Heart left ventricle (tissue), 16 donors: ENCODE data around the gene FJX1. TPM values are rescaled to one million over a fixed set of nuclear protein-coding genes. Genes with fewer than 3 reads are reported as not detected.

Source experiments
- ATAC-seq, 4 donors: fragments of 200-7000 bp; cut with Tn5 transposase; one replicate each; pipeline ENCODE4 v1.9.1; 2020 to 2022; ENCODE audit warnings: moderate library complexity in 4 of 4, mild to moderate bottlenecking in 3 of 4, moderate number of reproducible peaks in 1 of 4
- DNase-seq, 5 donors: peaks; one replicate each; pipeline ENCODE4 v3.0.0-alpha.2; 2020
- H3K27ac ChIP-seq, 12 donors: fragments of 200-600 bp; sonication (generic) in 4 of 12; one replicate each; pipeline versions ENCODE4 v1.5.0 to v1.8.0; 2016 to 2022; ENCODE audit warnings: mild to moderate bottlenecking in 2 of 12
- H3K27me3 ChIP-seq, 9 donors: fragments of 200-600 bp; sonication (generic) in 2 of 9; one replicate each; pipeline versions ENCODE4 v1.5.1 to v1.8.0; 2016 to 2022; ENCODE audit warnings: mild to moderate bottlenecking in 3 of 9
- H3K36me3 ChIP-seq, 9 donors: fragments of 200-600 bp; sonication (generic) in 2 of 9; one replicate each; pipeline versions ENCODE4 v1.5.0 to v1.8.0; 2018 to 2022; ENCODE audit warnings: mild to moderate bottlenecking in 2 of 9
- H3K4me1 ChIP-seq, 12 donors: fragments of 200-600 bp; sonication (generic) in 4 of 12; one replicate each; pipeline versions ENCODE4 v1.5.0 to v1.8.0; 2016 to 2022; ENCODE audit warnings: mild to moderate bottlenecking in 3 of 12
- H3K4me3 ChIP-seq, 12 donors: fragments of 200-600 bp; sonication (generic) in 4 of 12; one replicate each; pipeline versions ENCODE4 v1.5.0 to v1.8.0; 2017 to 2022; ENCODE audit warnings: mild to moderate bottlenecking in 9 of 12, moderate library complexity in 4 of 12
- H3K9me3 ChIP-seq, 12 donors: fragments of 200-600 bp; sonication (generic) in 4 of 12; one replicate each; pipeline versions ENCODE4 v1.5.0 to v1.8.0; 2016 to 2022; ENCODE audit warnings: mild to moderate bottlenecking in 1 of 12
- CTCF ChIP-seq, 12 donors: fragments of 200-600 bp; sonication (generic) in 4 of 12; IDR thresholded peaks; one replicate each; pipeline versions ENCODE4 v1.5.0 to v1.8.0; 2018 to 2022; ENCODE audit warnings: antibody characterized with exemption in 12 of 12, mild to moderate bottlenecking in 5 of 12
- POLR2A ChIP-seq, 2 donors: fragments of 450-650 bp; IDR thresholded peaks; one replicate each; pipeline ENCODE4 v1.6.1; 2017; ENCODE audit warnings: antibody characterized with exemption in 2 of 2, mild to moderate bottlenecking in 2 of 2, moderate library complexity in 2 of 2
- WGBS, 4 donors: extraction: QIAGEN DNeasy Blood & Tissue Kit in 2 of 4; methylation state at CpG; one replicate each; pipeline versions ENCODE4 v1.1.5 to v1.1.7; 2013 to 2018; 5-methylcytosine and 5-hydroxymethylcytosine counted together
- intact Hi-C, 10 donors: fragments of 100-400 bp; cut with DNase I; formaldehyde crosslinking; loops; one replicate each; pipeline versions ENCODE4 v1.11.1 to v1.14.2; 2022
- polyA plus RNA-seq, 2 donors: library from polyadenylated mRNA; stranded (reverse); fragments of 200-250 nt; gene quantifications; one replicate each; pipeline ENCODE4 v1.2.3, GENCODE V29; 2013
- total RNA-seq, 9 donors: library from RNA; depleted of rRNA in 2 of 9; stranded (reverse); fragments of >200 nt in 2 of 9; fragmentation: NEBNext Ultra II Directional in 3 of 9; extraction: Animal tissue kit (Norgen Biotek cat#: 25700) in 3 of 9; gene quantifications; one replicate each; pipeline versions ENCODE4 v1.1.0 to v1.2.4, GENCODE V29; 2016 to 2023
- donor health status: ischemic (EF 13 %, LVEDD 7.1; RV severe dilation, severe dysfunction).
- donor health status: healthy with polysubstance abuse.
- donor health status: DM: no; HTN: yes; CAD: no.
- donor health status: DM: no; HTN: no; CAD: no.
- donor health status: ischemic (EF 25% LVEDD 6.9; RV normal size, moderate dysfunction).
- donor health status: ischemic (EF 25% LVEDD 5.7; RV mildly dilated, moderate dysfunction).
- donor health status: healthy.
- donor health status: DM: yes; HTN: yes; CAD: no.
- donor health status: ischemic (EF 35%, LVEDD 5.7; RV mildly dilated, moderate dysfunction).
- donor health status: nonischemic (EF 11% LVEDD 7.7; RV severe dilation, severe dysfunction).
- donor health status: DM: yes; HTN: yes; CAD: no.
- donor health status: PGD.
- donor health status: ischemic (EF 29% LVEDD 5.4; RV normal size, mild dysfunction).
- donor health status: nonischemic (EF 23%, LVEDD 6.1; RV moderate dilation, normal function).

Gene FJX1
- total and polyA plus RNA-seq, 11 donors, result 0.55 to 7.2 (median 2.3) TPM

- intact Hi-C loops, result loop anchor here (1.0 to 10.0 kb wide), 21 partner anchors 46 to 861 kb away; partner anchors contain the start of genes TRIM44 (in 3 of the 10) and LDLRAD3 (in 1 of the 10)
- TF ChIP-seq POLR2A (IDR thresholded peaks at IDR 0.05) (no peak), CTCF (IDR thresholded peaks at IDR 0.05) (peak; percentile 73 to 90 (median 83))
- H3K9me3 ChIP-seq, result no peaks in the 10 kb centered on the region
- H3K36me3 ChIP-seq, result no peaks in the 10 kb centered on the region
- peaks cover 0 to 49% (median 4%) of the 10 kb centered on the region in 9 donors for H3K27me3 ChIP-seq
- peaks cover 3 to 33% (median 18%) of the 10 kb centered on the region in 12 donors for H3K4me1 ChIP-seq
- ATAC-seq (peak in 1 of 4 donors; percentile 13), DNase-seq (no peak)
- WGBS, 4 donors, result 25 to 27% (median 26%) methylated on average over 8 of the region's 8 CpGs
- no peak overlapping the region for H3K4me3 ChIP-seq
- no peak overlapping the region for H3K27ac ChIP-seq
Observed at GRCh38 chr11:35615921-35616900, 2.0 kb upstream of the FJX1 start.

- Histone ChIP-seq H3K4me3 (peak overlapping the region in 9 of 12 donors; percentile 57 to 73 (median 64)), H3K4me1 (peaks cover 3 to 42% (median 25%) of the 10 kb centered on the region in 12 donors), H3K27me3 (peaks cover 0 to 60% (median 4%) of the 10 kb centered on the region in 9 donors), H3K27ac (peak overlapping the region in 10 of 12 donors; percentile 41 to 91 (median 83)), H3K36me3 (no peaks in the 10 kb centered on the region), H3K9me3 (no peaks in the 10 kb centered on the region)
- intact Hi-C loops, result loop anchor here (2.0 to 10.0 kb wide), 17 partner anchors 45 to 860 kb away; partner anchors contain the start of genes TRIM44 (in 2 of the 10) and LDLRAD3 (in 1 of the 10)
- WGBS, 4 donors, result 59 to 67% (median 64%) methylated on average over 7 of the region's 7 CpGs
- no peak for DNase-seq
- ATAC-seq, result no peak
- TF ChIP-seq CTCF (IDR thresholded peaks at IDR 0.05), result no peak
- TF ChIP-seq POLR2A (IDR thresholded peaks at IDR 0.05), result no peak
Observed at GRCh38 chr11:35617316-35617686, 959 bp upstream of the FJX1 start.

GRCh38 chr11:35618497-35619115, 346 bp downstream of the FJX1 start:
- Histone ChIP-seq H3K9me3 (no peaks in the 10 kb centered on the region), H3K4me1 (peaks cover 3 to 47% (median 27%) of the 10 kb centered on the region in 12 donors), H3K36me3 (no peaks in the 10 kb centered on the region), H3K4me3 (peak overlapping the region; percentile 49 to 73 (median 63)), H3K27me3 (peaks cover 0 to 58% (median 4%) of the 10 kb centered on the region in 9 donors), H3K27ac (peak overlapping the region; percentile 37 to 91 (median 83))
- WGBS, 4 donors, result 0 to 1% (median 1%) methylated on average over 42 to 91 of the region's 91 CpGs
- ATAC-seq (peak in 3 of 4 donors; percentile 10 to 48 (median 40)), DNase-seq (peak in 4 of 5 donors; percentile 21 to 66 (median 30))
- TF ChIP-seq CTCF (IDR thresholded peaks at IDR 0.05), result peak in 1 of 12 donors; percentile 25
- TF ChIP-seq POLR2A (IDR thresholded peaks at IDR 0.05), result no peak
- intact Hi-C loops, result loop anchor here (2.0 to 10.0 kb wide), 15 partner anchors 44 to 859 kb away; partner anchors contain the start of genes TRIM44 (in 4 of the 10) and LDLRAD3 (in 1 of the 10)
